K562 (cell line): ENCODE measurements around the gene PBRM1. TPM values are rescaled to one million over a fixed set of nuclear protein-coding genes. Genes with fewer than 3 reads are reported as not detected.

Experiments used
- ATAC-seq: fragments of 200-7000 bp; cut with Tn5 transposase; 3 replicates; pipeline ENCODE4 v1.9.1; 2020; ENCODE audit warnings: moderate library complexity
- BruUV-seq: library from RNA; stranded (reverse); fragments of 400-500 nt; replicated peaks from 2 replicates; lab custom pipeline; 2021; lab: Mats Ljungman, UMichigan
- CTCF ChIA-PET: fragments of 300-600 bp; formaldehyde crosslinking; extraction: SDS; loops from one replicate; lab custom pipeline; 2021; ENCODE audit warnings: low intra/inter-chr PET ratio; lab: Yijun Ruan, JAX
- POLR2A ChIA-PET: fragments of 300-600, 350-650 bp; sonication (Branson Sonifier 250); formaldehyde crosslinking; extraction: SDS; loops from one replicate; lab custom pipeline; 2021; ENCODE audit warnings: antibody characterized with exemption, inconsistent platforms; lab: Yijun Ruan, JAX
- DNase-seq, 4 experiments: peaks; one replicate each; pipeline versions ENCODE4 v3.0.0 to v3.0.0-alpha.2; 2011 to 2018; ENCODE audit warnings: low spot score in 3 of 4, mixed read lengths in 3 of 4; ENCODE audit errors: extremely low read depth in 1 of 4
- FAIRE-seq: peaks from 2 replicates; lab custom pipeline; 2011; peaks lifted over from hg19 to GRCh38; lab: Jason Lieb, UNC
- H2AFZ ChIP-seq: 2 replicates; pipeline ENCODE4 v1.6.0; 2011; ENCODE audit warnings: low read depth, low read length, control low read depth, inconsistent platforms
- H3K27ac ChIP-seq: fragments of 200-600 bp; 3 replicates; pipeline ENCODE4 v1.8.0; 2011; ENCODE audit warnings: low read depth, mild to moderate bottlenecking, control low read depth, inconsistent platforms, low read length, moderate library complexity, mixed read lengths; ENCODE audit errors: extremely low read depth
- H3K27me3 ChIP-seq, 2 experiments: fragments of 300-600 bp in 1 of 2; 2 replicates in 1 of 2; 3 replicates in 1 of 2; pipeline versions ENCODE4 v1.6.0 to v1.8.0; 2011; ENCODE audit warnings: inconsistent platforms in 2 of 2, low read length in 2 of 2, mild to moderate bottlenecking in 1 of 2, mixed read lengths in 1 of 2, moderate library complexity in 1 of 2; ENCODE audit not compliant: control insufficient read depth in 2 of 2, insufficient read depth in 2 of 2
- H3K36me3 ChIP-seq: fragments of 300-600 bp; 3 replicates; pipeline ENCODE4 v1.8.0; 2011; ENCODE audit warnings: mild to moderate bottlenecking, low read length, inconsistent platforms; ENCODE audit not compliant: control insufficient read depth, insufficient read depth
- H3K4me1 ChIP-seq, 2 experiments: fragments of 200-600 bp in 1 of 2; replicated peaks in 1 of 2; 2 replicates in 1 of 2; 3 replicates in 1 of 2; pipeline versions ENCODE4 v1.5.1 to v1.8.0; 2011; ENCODE audit warnings: inconsistent platforms in 2 of 2, low read length in 2 of 2, mild to moderate bottlenecking in 1 of 2, mixed read lengths in 1 of 2, moderate library complexity in 1 of 2; ENCODE audit not compliant: control insufficient read depth in 2 of 2, insufficient read depth in 2 of 2
- H3K4me2 ChIP-seq: 2 replicates; pipeline ENCODE4 v1.6.1; 2011; ENCODE audit warnings: low read length, control low read depth, inconsistent platforms, mixed read lengths; ENCODE audit not compliant: insufficient read depth
- H3K4me3 ChIP-seq: fragments of 200-600 bp; sonication (generic), shearing (Covaris generic); 2 replicates; pipeline ENCODE4 v1.5.1; 2016; ENCODE audit warnings: control low read depth, inconsistent platforms
- H3K79me2 ChIP-seq: fragments of 200-600 bp; 3 replicates; pipeline ENCODE4 v1.8.0; 2011; ENCODE audit warnings: low read length, inconsistent platforms; ENCODE audit not compliant: control insufficient read depth, insufficient read depth
- H3K9ac ChIP-seq, 2 experiments: 2 replicates each; pipeline versions ENCODE4 v1.6.0 to v1.6.1; 2011; ENCODE audit warnings: low read depth in 2 of 2, low read length in 2 of 2, control low read depth in 1 of 2, inconsistent platforms in 1 of 2, mild to moderate bottlenecking in 1 of 2, mixed read lengths in 1 of 2; ENCODE audit not compliant: insufficient read depth in 1 of 2
- H3K9me1 ChIP-seq: one replicate; pipeline ENCODE4 v1.6.0; 2011; ENCODE audit warnings: inconsistent platforms, mild to moderate bottlenecking, low read length, moderate library complexity; ENCODE audit not compliant: control insufficient read depth, insufficient read depth
- H3K9me3 ChIP-seq: replicated peaks from 2 replicates; pipeline ENCODE4 v1.5.1; 2011; ENCODE audit warnings: low read depth, low read length, inconsistent platforms; ENCODE audit not compliant: control insufficient read depth, insufficient read depth
- H4K20me1 ChIP-seq: replicated peaks from 2 replicates; pipeline ENCODE4 v1.6.1; 2011; ENCODE audit warnings: low read length, inconsistent platforms, mixed read lengths; ENCODE audit not compliant: control insufficient read depth, insufficient read depth
- CAMTA2 ChIP-seq: fragments of 250-450 bp; sonication (Bioruptor Pico); conservative IDR thresholded peaks from 2 replicates; pipeline ENCODE4 v1.5.1; 2022
- FOXK2 ChIP-seq, 2 experiments: fragments of 450-650 bp; IDR thresholded peaks in 1 of 2; conservative IDR thresholded peaks in 1 of 2; 2 replicates each; pipeline ENCODE4 v1.6.1; 2016; ENCODE audit warnings: low read depth in 2 of 2, mild to moderate bottlenecking in 1 of 2
- GATAD2B ChIP-seq: fragments of 450-650 bp; IDR thresholded peaks from 2 replicates; pipeline ENCODE4 v1.6.1; 2017; ENCODE audit warnings: mild to moderate bottlenecking, borderline replicate concordance
- POLR3A ChIP-seq: IDR thresholded peaks from 2 replicates; pipeline ENCODE4 v1.6.1; 2011; ENCODE audit warnings: borderline replicate concordance, mild to moderate bottlenecking, moderate library complexity; ENCODE audit not compliant: insufficient read length, insufficient read depth; ENCODE audit errors: extremely low read depth
- SP1 ChIP-seq: sonication (generic); formaldehyde crosslinking; IDR thresholded peaks from 2 replicates; pipeline ENCODE4 v1.8.1; 2022; ENCODE audit warnings: mild to moderate bottlenecking, missing genetic modification reagents
- ZNF175 ChIP-seq: fragments of 200-800 bp; sonication (Bioruptor generic); IDR thresholded peaks from 2 replicates; pipeline ENCODE4 v1.6.1; 2016; ENCODE audit warnings: low read depth, mild to moderate bottlenecking, missing genetic modification characterization, missing compliant biosample characterization
- ZNF263 ChIP-seq: sonication (generic); formaldehyde crosslinking; IDR thresholded peaks from 2 replicates; pipeline ENCODE4 v1.8.0; 2022; ENCODE audit warnings: mild to moderate bottlenecking, missing genetic modification reagents, borderline replicate concordance
- ZNF589 ChIP-seq: fragments of 200-800 bp; sonication (Bioruptor generic); IDR thresholded peaks from 2 replicates; pipeline ENCODE4 v1.6.1; 2016; ENCODE audit warnings: low read depth, missing genetic modification characterization, missing compliant biosample characterization
- WGBS: fragments of 100-300 bp; shearing (Covaris generic); methylation state at CpG from one replicate; pipeline ENCODE4 v1.1.6; 2016; ENCODE audit warnings: low coverage, mixed read lengths; ENCODE audit not compliant: insufficient coverage; ENCODE audit errors: missing lambda C conversion rate; 5-methylcytosine and 5-hydroxymethylcytosine counted together
- in situ Hi-C: fragments of 300-500 bp; cut with MboI; formaldehyde crosslinking; loops from 4 replicates; pipeline ENCODE4 v1.15.0; 2018; ENCODE audit warnings: inconsistent platforms, mixed read lengths
- intact Hi-C: fragments of 100-400 bp; cut with micrococcal nuclease; formaldehyde crosslinking; loops from 2 replicates; pipeline ENCODE4 v1.14.2; 2022
- polyA plus RNA-seq, 8 experiments: library from polyadenylated mRNA; depleted of rRNA in 4 of 8; stranded (reverse) in 5 of 8; unstranded in 3 of 8; fragments of >200 nt; fragmentation: Nextera tagmentation in 2 of 8; fragmentation: Illumina TruSeq in 1 of 8; extraction: Ambion mirVana in 2 of 8; extraction: Trizol in 1 of 8; gene quantifications; 2 replicates each; pipeline versions ENCODE4 v1.2.1 to v1.2.3, GENCODE V29; 2011 to 2014; ENCODE audit warnings: inconsistent platforms in 1 of 8, missing spikeins in 1 of 8
- total RNA-seq, 7 experiments: library from RNA; depleted of rRNA in 6 of 7; stranded (reverse); fragments of >200 nt in 6 of 7; fragmentation: Illumina TruSeq in 2 of 7; extraction: Trizol in 2 of 7; gene quantifications; 2 replicates each; pipeline versions ENCODE4 v1.2.1 to v1.2.3, GENCODE V29; 2011 to 2021; ENCODE audit warnings: low replicate concordance in 1 of 7
- TF ChIP-seq, protein P1 (sequence below): sonication (generic); formaldehyde crosslinking; IDR thresholded peaks from 2 replicates; pipeline ENCODE4 v1.5.0; 2020; ENCODE audit warnings: missing genetic modification reagents
- TF ChIP-seq, protein P2 (sequence below): sonication (generic); formaldehyde crosslinking; IDR thresholded peaks from 2 replicates; pipeline ENCODE4 v1.8.1; 2023; ENCODE audit warnings: mild to moderate bottlenecking, missing genetic modification reagents
- TF ChIP-seq, protein P3 (sequence below): fragments of 250-450 bp; sonication (Bioruptor Pico); IDR thresholded peaks from 2 replicates; pipeline ENCODE4 v1.4.0; 2020; ENCODE audit warnings: mild to moderate bottlenecking, moderate library complexity

Gene PBRM1
- total and polyA plus RNA-seq, 9 of the 15 experiments (the other 6 are each of a cell fraction or from before 2014, with no cell fraction given): 3.9 to 31.8 (median 19.0) TPM

DNA sequence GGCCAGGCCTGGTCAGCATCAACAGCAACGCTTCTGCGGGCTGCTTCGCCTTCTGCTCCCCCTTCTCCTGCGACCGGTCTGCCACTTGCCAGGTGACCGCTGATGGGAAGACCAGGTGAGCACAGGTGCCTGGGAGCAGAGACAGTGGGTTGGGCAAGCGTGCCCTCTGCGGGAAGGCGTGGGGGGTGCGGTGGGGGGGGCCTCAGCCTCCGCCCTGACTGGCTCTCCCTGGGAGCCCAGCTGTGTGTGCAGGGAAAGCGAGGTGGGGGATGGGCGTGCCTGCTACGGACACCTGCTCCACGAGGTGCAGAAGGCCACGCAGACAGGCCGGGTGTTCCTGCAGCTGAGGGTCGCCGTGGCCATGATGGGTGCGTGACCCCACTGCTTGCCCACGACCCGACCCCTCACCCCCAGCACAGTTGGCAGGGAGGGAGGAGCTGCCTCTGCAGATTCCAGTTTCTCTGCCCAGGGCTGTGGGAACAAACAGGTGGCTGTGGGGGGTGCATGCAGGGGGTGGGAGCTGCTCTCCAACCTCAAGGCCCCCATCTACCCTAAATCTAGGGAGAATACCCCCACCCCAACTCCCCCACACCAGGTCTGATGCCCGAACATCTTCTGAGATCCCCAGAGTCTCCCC, 181.8 kb downstream of the PBRM1 start (continued):
- TF ChIP-seq, protein P1, sequence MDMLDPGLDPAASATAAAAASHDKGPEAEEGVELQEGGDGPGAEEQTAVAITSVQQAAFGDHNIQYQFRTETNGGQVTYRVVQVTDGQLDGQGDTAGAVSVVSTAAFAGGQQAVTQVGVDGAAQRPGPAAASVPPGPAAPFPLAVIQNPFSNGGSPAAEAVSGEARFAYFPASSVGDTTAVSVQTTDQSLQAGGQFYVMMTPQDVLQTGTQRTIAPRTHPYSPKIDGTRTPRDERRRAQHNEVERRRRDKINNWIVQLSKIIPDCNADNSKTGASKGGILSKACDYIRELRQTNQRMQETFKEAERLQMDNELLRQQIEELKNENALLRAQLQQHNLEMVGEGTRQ (CRISPR knock-in tag): no peak
- TF ChIP-seq SP1 (CRISPR knock-in tag) (no peak), POLR3A (no peak), ZNF589 (CRISPR knock-in tag) (no peak)

- intact Hi-C loops (no loop called here), in situ Hi-C loops (no loop called here)
- H3K9me3 ChIP-seq: no peaks in the 10 kb centered on the region
- no peak overlapping the region for H3K4me3 ChIP-seq
- WGBS: 60% methylated on average over 5 of the region's 11 CpGs
- DNase-seq: no peak
- no peaks in the 10 kb centered on the region for H3K79me2 ChIP-seq
- no peak for FAIRE-seq
- BruUV-seq: no TSS peak
- ChIA-PET POLR2A (no interaction called here), CTCF (no interaction called here)
- no peaks in the 10 kb centered on the region for H4K20me1 ChIP-seq
- no peaks in the 10 kb centered on the region for H3K27me3 ChIP-seq
- H3K36me3 ChIP-seq: no peaks in the 10 kb centered on the region
- H3K4me2 ChIP-seq: no peak overlapping the region
- no peaks in the 10 kb centered on the region for H3K9me1 ChIP-seq
- H3K4me1 ChIP-seq: peaks cover 5 to 52% of the 10 kb centered on the region in 2 experiments; a peak in 3 of 5 replicates
- H3K27ac ChIP-seq: no peak overlapping the region
- no peak overlapping the region for H2AFZ ChIP-seq
- no peak; the same call in 2 of the 3 replicates for ATAC-seq
- H3K9ac ChIP-seq: no peak overlapping the region
- TF ChIP-seq GATAD2B (no peak), ZNF175 (CRISPR knock-in tag) (no peak), FOXK2 (conservative IDR thresholded peaks at IDR 0.05 in 1 of 2, IDR thresholded peaks at IDR 0.05 in 1 of 2; ENCODE audit: low read depth in 2 of 2) (no peak), CAMTA2 (CRISPR knock-in tag) (no peak), ZNF263 (CRISPR knock-in tag) (no peak)
- TF ChIP-seq, protein P2, sequence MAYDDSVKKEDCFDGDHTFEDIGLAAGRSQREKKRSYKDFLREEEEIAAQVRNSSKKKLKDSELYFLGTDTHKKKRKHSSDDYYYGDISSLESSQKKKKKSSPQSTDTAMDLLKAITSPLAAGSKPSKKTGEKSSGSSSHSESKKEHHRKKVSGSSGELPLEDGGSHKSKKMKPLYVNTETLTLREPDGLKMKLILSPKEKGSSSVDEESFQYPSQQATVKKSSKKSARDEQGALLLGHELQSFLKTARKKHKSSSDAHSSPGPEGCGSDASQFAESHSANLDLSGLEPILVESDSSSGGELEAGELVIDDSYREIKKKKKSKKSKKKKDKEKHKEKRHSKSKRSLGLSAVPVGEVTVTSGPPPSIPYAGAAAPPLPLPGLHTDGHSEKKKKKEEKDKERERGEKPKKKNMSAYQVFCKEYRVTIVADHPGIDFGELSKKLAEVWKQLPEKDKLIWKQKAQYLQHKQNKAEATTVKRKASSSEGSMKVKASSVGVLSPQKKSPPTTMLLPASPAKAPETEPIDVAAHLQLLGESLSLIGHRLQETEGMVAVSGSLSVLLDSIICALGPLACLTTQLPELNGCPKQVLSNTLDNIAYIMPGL (CRISPR knock-in tag): no peak
- TF ChIP-seq, protein P3, sequence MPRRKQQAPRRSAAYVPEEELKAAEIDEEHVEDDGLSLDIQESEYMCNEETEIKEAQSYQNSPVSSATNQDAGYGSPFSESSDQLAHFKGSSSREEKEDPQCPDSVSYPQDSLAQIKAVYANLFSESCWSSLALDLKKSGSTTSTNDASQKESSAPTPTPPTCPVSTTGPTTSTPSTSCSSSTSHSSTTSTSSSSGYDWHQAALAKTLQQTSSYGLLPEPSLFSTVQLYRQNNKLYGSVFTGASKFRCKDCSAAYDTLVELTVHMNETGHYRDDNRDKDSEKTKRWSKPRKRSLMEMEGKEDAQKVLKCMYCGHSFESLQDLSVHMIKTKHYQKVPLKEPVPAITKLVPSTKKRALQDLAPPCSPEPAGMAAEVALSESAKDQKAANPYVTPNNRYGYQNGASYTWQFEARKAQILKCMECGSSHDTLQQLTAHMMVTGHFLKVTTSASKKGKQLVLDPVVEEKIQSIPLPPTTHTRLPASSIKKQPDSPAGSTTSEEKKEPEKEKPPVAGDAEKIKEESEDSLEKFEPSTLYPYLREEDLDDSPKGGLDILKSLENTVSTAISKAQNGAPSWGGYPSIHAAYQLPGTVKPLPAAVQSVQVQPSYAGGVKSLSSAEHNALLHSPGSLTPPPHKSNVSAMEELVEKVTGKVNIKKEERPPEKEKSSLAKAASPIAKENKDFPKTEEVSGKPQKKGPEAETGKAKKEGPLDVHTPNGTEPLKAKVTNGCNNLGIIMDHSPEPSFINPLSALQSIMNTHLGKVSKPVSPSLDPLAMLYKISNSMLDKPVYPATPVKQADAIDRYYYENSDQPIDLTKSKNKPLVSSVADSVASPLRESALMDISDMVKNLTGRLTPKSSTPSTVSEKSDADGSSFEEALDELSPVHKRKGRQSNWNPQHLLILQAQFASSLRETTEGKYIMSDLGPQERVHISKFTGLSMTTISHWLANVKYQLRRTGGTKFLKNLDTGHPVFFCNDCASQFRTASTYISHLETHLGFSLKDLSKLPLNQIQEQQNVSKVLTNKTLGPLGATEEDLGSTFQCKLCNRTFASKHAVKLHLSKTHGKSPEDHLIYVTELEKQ (CRISPR knock-in tag): no peak
Measured at GRCh38 chr3:52502808-52503350, 182.8 kb downstream of the PBRM1 start.
